ENCODE measurements around the gene YBEY. TPM values are rescaled to one million over a fixed set of nuclear protein-coding genes. Genes with fewer than 3 reads are reported as not detected.

Gene YBEY
- total RNA-seq, 1 experiment from 2014 or later: 18.8 TPM

DNA sequence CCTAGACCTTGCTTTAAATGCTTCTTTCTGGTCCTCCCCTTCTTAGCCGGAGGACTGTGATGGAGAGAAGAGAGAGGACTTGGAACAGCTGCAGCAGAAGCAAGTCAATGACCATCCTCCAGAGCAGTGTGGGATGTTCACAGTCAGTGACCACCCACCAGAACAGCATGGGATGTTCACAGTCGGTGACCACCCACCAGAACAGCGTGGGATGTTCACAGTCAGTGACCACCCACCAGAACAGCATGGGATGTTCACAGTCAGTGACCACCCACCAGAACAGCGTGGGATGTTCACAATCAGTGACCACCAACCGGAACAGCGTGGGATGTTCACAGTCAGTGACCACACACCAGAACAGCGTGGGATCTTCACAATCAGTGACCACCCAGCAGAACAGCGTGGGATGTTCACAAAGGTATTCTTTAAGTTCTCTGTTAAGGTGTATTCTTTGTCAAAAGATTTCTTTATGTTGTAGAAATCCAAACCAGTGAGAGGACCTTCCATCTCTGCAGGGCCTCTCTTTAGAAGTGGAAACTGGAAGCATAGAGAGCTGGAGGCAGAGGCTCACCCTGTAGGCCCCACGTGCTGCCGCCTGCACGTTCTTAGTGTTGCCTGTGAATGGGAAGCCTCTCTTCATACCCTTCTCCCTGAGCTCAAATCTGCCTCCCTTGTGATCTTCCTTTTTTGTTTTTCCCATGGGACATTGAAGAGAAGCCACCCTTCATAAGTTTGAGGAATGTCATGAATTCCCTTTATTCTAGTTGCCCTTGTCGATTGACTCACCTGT, 48.4 kb downstream of the YBEY start:
- Histone ChIP-seq H3K27ac (ENCODE audit: low read depth, low read length, poor library complexity, severe bottlenecking) (no peak overlapping the region), H3K36me3 (ENCODE audit: insufficient read depth, low read length, poor library complexity, severe bottlenecking) (peaks cover 48% of the 10 kb centered on the region), H3K4me1 (ENCODE audit: insufficient read depth, low read length, poor library complexity, severe bottlenecking) (no peaks in the 10 kb centered on the region), H3K9me3 (ENCODE audit: low read depth, low read length, poor library complexity, severe bottlenecking) (no peaks in the 10 kb centered on the region), H3K27me3 (replicated peaks; ENCODE audit: insufficient read depth, low read depth, low read length, poor library complexity) (no peaks in the 10 kb centered on the region), H3K4me3 (ENCODE audit: low read depth, low read length, poor library complexity, severe bottlenecking) (no peak overlapping the region)
- CTCF ChIA-PET: no interaction called here
- intact Hi-C loops (cut with micrococcal nuclease; ENCODE audit: unreplicated experiment): no loop called here
- BruUV-seq (replicated peaks): no TSS peak
- POLR2A ChIA-PET (ENCODE audit: low non-redundant PET): interaction anchor here (0.9 kb wide), 1 partner anchor 156 kb away, joined by 4 read pairs; no protein-coding TSS in a partner anchor
- no peak for DNase-seq (ENCODE audit: low spot score)
- TF ChIP-seq, protein P1, sequence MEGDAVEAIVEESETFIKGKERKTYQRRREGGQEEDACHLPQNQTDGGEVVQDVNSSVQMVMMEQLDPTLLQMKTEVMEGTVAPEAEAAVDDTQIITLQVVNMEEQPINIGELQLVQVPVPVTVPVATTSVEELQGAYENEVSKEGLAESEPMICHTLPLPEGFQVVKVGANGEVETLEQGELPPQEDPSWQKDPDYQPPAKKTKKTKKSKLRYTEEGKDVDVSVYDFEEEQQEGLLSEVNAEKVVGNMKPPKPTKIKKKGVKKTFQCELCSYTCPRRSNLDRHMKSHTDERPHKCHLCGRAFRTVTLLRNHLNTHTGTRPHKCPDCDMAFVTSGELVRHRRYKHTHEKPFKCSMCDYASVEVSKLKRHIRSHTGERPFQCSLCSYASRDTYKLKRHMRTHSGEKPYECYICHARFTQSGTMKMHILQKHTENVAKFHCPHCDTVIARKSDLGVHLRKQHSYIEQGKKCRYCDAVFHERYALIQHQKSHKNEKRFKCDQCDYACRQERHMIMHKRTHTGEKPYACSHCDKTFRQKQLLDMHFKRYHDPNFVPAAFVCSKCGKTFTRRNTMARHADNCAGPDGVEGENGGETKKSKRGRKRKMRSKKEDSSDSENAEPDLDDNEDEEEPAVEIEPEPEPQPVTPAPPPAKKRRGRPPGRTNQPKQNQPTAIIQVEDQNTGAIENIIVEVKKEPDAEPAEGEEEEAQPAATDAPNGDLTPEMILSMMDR (conservative IDR thresholded peaks at IDR 0.05; ENCODE audit: low read depth, low read length): no peak
- no peak for TF ChIP-seq EZH2 (IDR thresholded peaks at IDR 0.05; ENCODE audit: borderline replicate concordance, low read depth, low read length, poor library complexity, severe bottlenecking)

GRCh38 chr21:46336603-46337002, 50.5 kb downstream of the YBEY start:
- Histone ChIP-seq H3K27ac (ENCODE audit: low read depth, low read length, poor library complexity, severe bottlenecking) (no peak overlapping the region), H3K36me3 (ENCODE audit: insufficient read depth, low read length, poor library complexity, severe bottlenecking) (peaks cover 43% of the 10 kb centered on the region), H3K9me3 (ENCODE audit: low read depth, low read length, poor library complexity, severe bottlenecking) (no peaks in the 10 kb centered on the region), H3K4me3 (ENCODE audit: low read depth, low read length, poor library complexity, severe bottlenecking) (no peak overlapping the region), H3K27me3 (replicated peaks; ENCODE audit: insufficient read depth, low read depth, low read length, poor library complexity) (no peaks in the 10 kb centered on the region), H3K4me1 (ENCODE audit: insufficient read depth, low read length, poor library complexity, severe bottlenecking) (no peaks in the 10 kb centered on the region)
- no peak for TF ChIP-seq EZH2 (IDR thresholded peaks at IDR 0.05; ENCODE audit: borderline replicate concordance, low read depth, low read length, poor library complexity, severe bottlenecking)
- TF ChIP-seq, protein P1 (conservative IDR thresholded peaks at IDR 0.05; ENCODE audit: low read depth, low read length): no peak
- POLR2A ChIA-PET (ENCODE audit: low non-redundant PET): no interaction called here
- intact Hi-C loops (cut with micrococcal nuclease; ENCODE audit: unreplicated experiment): no loop called here
- no TSS peak for BruUV-seq (replicated peaks)
- DNase-seq (ENCODE audit: low spot score): no peak
- CTCF ChIA-PET: no interaction called here

GRCh38 chr21:46340998-46341397, 54.9 kb downstream of the YBEY start:
- BruUV-seq (replicated peaks): no TSS peak
- intact Hi-C loops (cut with micrococcal nuclease; ENCODE audit: unreplicated experiment): no loop called here
- TF ChIP-seq, protein P1 (conservative IDR thresholded peaks at IDR 0.05; ENCODE audit: low read depth, low read length): no peak
- no peak for TF ChIP-seq EZH2 (IDR thresholded peaks at IDR 0.05; ENCODE audit: borderline replicate concordance, low read depth, low read length, poor library complexity, severe bottlenecking)
- H3K36me3 ChIP-seq (ENCODE audit: insufficient read depth, low read length, poor library complexity, severe bottlenecking): peaks cover 34% of the 10 kb centered on the region
- DNase-seq (ENCODE audit: low spot score): no peak
- H3K4me3 ChIP-seq (ENCODE audit: low read depth, low read length, poor library complexity, severe bottlenecking): no peak overlapping the region
- ChIA-PET CTCF (no interaction called here), POLR2A (ENCODE audit: low non-redundant PET) (no interaction called here)
- H3K27me3 ChIP-seq (replicated peaks; ENCODE audit: insufficient read depth, low read depth, low read length, poor library complexity): no peaks in the 10 kb centered on the region
- H3K27ac ChIP-seq (ENCODE audit: low read depth, low read length, poor library complexity, severe bottlenecking): no peak overlapping the region
- H3K9me3 ChIP-seq (ENCODE audit: low read depth, low read length, poor library complexity, severe bottlenecking): no peaks in the 10 kb centered on the region
- no peaks in the 10 kb centered on the region for H3K4me1 ChIP-seq (ENCODE audit: insufficient read depth, low read length, poor library complexity, severe bottlenecking)
